Naive thymus-derived CD4-positive, alpha-beta T cell (primary cell): ENCODE data around the gene RRP15. TPM values are rescaled to one million over a fixed set of nuclear protein-coding genes. Genes with fewer than 3 reads are reported as not detected.

Experiments used
- ATAC-seq: fragments of 150-1000 bp; cut with Tn5 transposase; 2 replicates; pipeline ENCODE4 v1.10.0; 2021; ENCODE audit warnings: mild to moderate bottlenecking, moderate library complexity
- CTCF ChIA-PET: fragments of 350-600 bp; sonication (Branson Sonifier 250); formaldehyde crosslinking; loops from one replicate; lab custom pipeline; 2021; ENCODE audit warnings: antibody characterized with exemption; lab: Charles Lee
- POLR2A ChIA-PET: fragments of 350-600 bp; sonication (Branson Sonifier 250); formaldehyde crosslinking; loops from one replicate; lab custom pipeline; 2021; ENCODE audit warnings: antibody characterized with exemption, inconsistent platforms; lab: Charles Lee
- DNase-seq, 9 donors: peaks; one replicate each; pipeline versions ENCODE4 v3.0.0 to v3.0.0-alpha.2; 2020 to 2022; ENCODE audit warnings: mixed read lengths in 1 of 9
- H3K27ac ChIP-seq: one replicate; pipeline ENCODE4 v1.7.0; 2013; ENCODE audit warnings: mild to moderate bottlenecking, low read depth, low read length, moderate library complexity
- H3K27me3 ChIP-seq, 2 donors: one replicate each; pipeline ENCODE4 v1.7.0; 2013; ENCODE audit warnings: low read length in 2 of 2, mild to moderate bottlenecking in 2 of 2, moderate library complexity in 2 of 2; ENCODE audit not compliant: control insufficient read depth in 2 of 2, insufficient read depth in 2 of 2
- H3K36me3 ChIP-seq, 3 experiments: 1 replicate in 2 of 3; 2 replicates in 1 of 3; pipeline ENCODE4 v1.7.0; 2013; ENCODE audit warnings: low read length in 3 of 3, mild to moderate bottlenecking in 3 of 3, moderate library complexity in 1 of 3; ENCODE audit not compliant: insufficient read depth in 3 of 3, control insufficient read depth in 2 of 3
- H3K4me1 ChIP-seq, 2 donors: one replicate each; pipeline ENCODE4 v1.7.0; 2013; ENCODE audit warnings: low read length in 2 of 2, mild to moderate bottlenecking in 2 of 2, moderate library complexity in 1 of 2; ENCODE audit not compliant: control insufficient read depth in 2 of 2, insufficient read depth in 2 of 2
- H3K4me3 ChIP-seq: 2 replicates; pipeline ENCODE4 v1.7.0; 2013; ENCODE audit warnings: mild to moderate bottlenecking, low read length
- H3K9me3 ChIP-seq, 3 experiments: 1 replicate in 2 of 3; 2 replicates in 1 of 3; pipeline ENCODE4 v1.7.0; 2013; ENCODE audit warnings: low read length in 3 of 3; ENCODE audit not compliant: control insufficient read depth in 2 of 3
- H3K27ac Mint-ChIP-seq, 9 donors: one replicate each; pipeline ENCODE4 v1.8.0; 2020 to 2022; ENCODE audit warnings: mixed read lengths in 9 of 9, mild to moderate bottlenecking in 8 of 9, moderate library complexity in 5 of 9, inconsistent platforms in 2 of 9
- H3K27me3 Mint-ChIP-seq, 5 donors: one replicate each; pipeline ENCODE4 v1.8.0; 2021 to 2022; ENCODE audit warnings: mixed read lengths in 5 of 5, mild to moderate bottlenecking in 1 of 5
- H3K36me3 Mint-ChIP-seq, 5 donors: one replicate each; pipeline ENCODE4 v1.8.0; 2020 to 2022; ENCODE audit warnings: mixed read lengths in 5 of 5, mild to moderate bottlenecking in 3 of 5, inconsistent platforms in 1 of 5
- H3K4me1 Mint-ChIP-seq, 7 donors: one replicate each; pipeline ENCODE4 v1.8.0; 2020 to 2022; ENCODE audit warnings: mixed read lengths in 7 of 7, mild to moderate bottlenecking in 3 of 7, inconsistent platforms in 1 of 7
- H3K4me3 Mint-ChIP-seq, 10 donors: one replicate each; pipeline ENCODE4 v1.8.0; 2020 to 2022; ENCODE audit warnings: mild to moderate bottlenecking in 10 of 10, mixed read lengths in 10 of 10, moderate library complexity in 6 of 10, inconsistent platforms in 2 of 10
- H3K9me3 Mint-ChIP-seq, 11 donors: one replicate each; pipeline ENCODE4 v1.8.0; 2020 to 2022; ENCODE audit warnings: mixed read lengths in 11 of 11, mild to moderate bottlenecking in 4 of 11, inconsistent platforms in 1 of 11, moderate library complexity in 1 of 11
- intact Hi-C, 2 donors: fragments of 100-400 bp; cut with micrococcal nuclease; formaldehyde crosslinking; loops; one replicate each; pipeline ENCODE4 v1.15.1; 2023
- polyA plus RNA-seq, 2 donors: library from polyadenylated mRNA; unstranded; fragments of 300-500 nt; fragmentation: Illumina TruSeq; gene quantifications; one replicate each; pipeline ENCODE4 v1.2.3, GENCODE V29; 2021
- total RNA-seq, 6 experiments: library from RNA in 5 of 6; stranded (reverse) in 5 of 6; gene quantifications; 1 replicate in 5 of 6; 2 replicates in 1 of 6; pipeline ENCODE4 v1.2.3 and lab custom pipeline; 2021 to 2026

RRP15 gene
- total and polyA plus RNA-seq, 7 experiments from 2014 or later = 12.4 to 19.0 (median 17.7) TPM

- ChIA-PET CTCF (no interaction called here), POLR2A (no interaction called here)
- Histone ChIP-seq H3K4me1 (no peaks in the 10 kb centered on the region), H3K4me3 (no peak overlapping the region), H3K36me3 (no peaks in the 10 kb centered on the region), H3K27ac (no peak overlapping the region), H3K9me3 (no peaks in the 10 kb centered on the region), H3K27me3 (no peaks in the 10 kb centered on the region)
- Mint-ChIP-seq H3K4me3 (no peak overlapping the region), H3K4me1 (no peaks in the 10 kb centered on the region), H3K27me3 (peaks cover 0 to 4% (median 0%) of the 10 kb centered on the region in 5 donors), H3K9me3 (no peaks in the 10 kb centered on the region), H3K27ac (no peak overlapping the region), H3K36me3 (no peaks in the 10 kb centered on the region)
- intact Hi-C loops = no loop called here
- ATAC-seq (no peak), DNase-seq (no peak)
Measured at GRCh38 chr1:218361298-218362065, 76.4 kb downstream of the RRP15 start.

- Mint-ChIP-seq H3K9me3 (no peaks in the 10 kb centered on the region), H3K36me3 (no peaks in the 10 kb centered on the region), H3K27me3 (no peaks in the 10 kb centered on the region), H3K4me3 (no peak overlapping the region), H3K27ac (no peak overlapping the region), H3K4me1 (no peaks in the 10 kb centered on the region)
- ChIA-PET POLR2A (no interaction called here), CTCF (no interaction called here)
- no peak overlapping the region for H3K4me3 ChIP-seq
- no peaks in the 10 kb centered on the region for H3K36me3 ChIP-seq
- intact Hi-C loops = no loop called here
- no peak for ATAC-seq
- H3K27me3 ChIP-seq = no peaks in the 10 kb centered on the region
- no peak for DNase-seq
- H3K27ac ChIP-seq = no peak overlapping the region
- no peaks in the 10 kb centered on the region for H3K4me1 ChIP-seq
- H3K9me3 ChIP-seq = no peaks in the 10 kb centered on the region
Measured at GRCh38 chr1:218362418-218363076, 77.5 kb downstream of the RRP15 start.

- no peaks in the 10 kb centered on the region for H3K27me3 ChIP-seq
- intact Hi-C loops = no loop called here
- Mint-ChIP-seq H3K9me3 (no peaks in the 10 kb centered on the region), H3K4me1 (no peaks in the 10 kb centered on the region), H3K4me3 (no peak overlapping the region), H3K27me3 (no peaks in the 10 kb centered on the region), H3K27ac (peak overlapping the region in 1 of 9 donors; percentile 34), H3K36me3 (no peaks in the 10 kb centered on the region)
- no peaks in the 10 kb centered on the region for H3K36me3 ChIP-seq
- no peak overlapping the region for H3K27ac ChIP-seq
- H3K4me1 ChIP-seq = no peaks in the 10 kb centered on the region
- CTCF ChIA-PET = no interaction called here
- DNase-seq = no peak
- no peak for ATAC-seq
- POLR2A ChIA-PET = no interaction called here
- H3K9me3 ChIP-seq = no peaks in the 10 kb centered on the region
- H3K4me3 ChIP-seq = no peak overlapping the region
Measured at GRCh38 chr1:218363141-218363540, 78.0 kb downstream of the RRP15 start.

GRCh38 chr1:218364028-218364710, 79.1 kb downstream of the RRP15 start:
- H3K27me3 ChIP-seq = no peaks in the 10 kb centered on the region
- no peak for ATAC-seq
- CTCF ChIA-PET = no interaction called here
- H3K9me3 ChIP-seq = no peaks in the 10 kb centered on the region
- H3K4me1 ChIP-seq = no peaks in the 10 kb centered on the region
- H3K4me3 ChIP-seq = no peak overlapping the region
- Mint-ChIP-seq H3K4me1 (no peaks in the 10 kb centered on the region), H3K27me3 (peaks cover 0 to 4% (median 0%) of the 10 kb centered on the region in 5 donors), H3K9me3 (no peaks in the 10 kb centered on the region), H3K36me3 (no peaks in the 10 kb centered on the region), H3K27ac (no peak overlapping the region), H3K4me3 (no peak overlapping the region)
- no peak overlapping the region for H3K27ac ChIP-seq
- no peaks in the 10 kb centered on the region for H3K36me3 ChIP-seq
- POLR2A ChIA-PET = no interaction called here
- intact Hi-C loops = no loop called here
- DNase-seq = no peak

GRCh38 chr1:218365226-218365999, 80.3 kb downstream of the RRP15 start:
- H3K27me3 ChIP-seq = no peaks in the 10 kb centered on the region
- H3K9me3 ChIP-seq = no peaks in the 10 kb centered on the region
- H3K4me1 Mint-ChIP-seq = no peaks in the 10 kb centered on the region
- DNase-seq = no peak
- intact Hi-C loops = no loop called here
- H3K27ac Mint-ChIP-seq = no peak overlapping the region
- H3K36me3 Mint-ChIP-seq = no peaks in the 10 kb centered on the region
- CTCF ChIA-PET = no interaction called here
- no peaks in the 10 kb centered on the region for H3K4me1 ChIP-seq
- no peaks in the 10 kb centered on the region for H3K36me3 ChIP-seq
- POLR2A ChIA-PET = no interaction called here
- ATAC-seq = no peak
- peaks cover 0 to 4% (median 0%) of the 10 kb centered on the region in 5 donors for H3K27me3 Mint-ChIP-seq
- H3K4me3 ChIP-seq = no peak overlapping the region
- no peak overlapping the region for H3K27ac ChIP-seq
- no peaks in the 10 kb centered on the region for H3K9me3 Mint-ChIP-seq
- H3K4me3 Mint-ChIP-seq = no peak overlapping the region

- Mint-ChIP-seq H3K36me3 (no peaks in the 10 kb centered on the region), H3K27me3 (peaks cover 0 to 4% (median 0%) of the 10 kb centered on the region in 5 donors), H3K9me3 (no peaks in the 10 kb centered on the region), H3K4me1 (no peaks in the 10 kb centered on the region), H3K4me3 (no peak overlapping the region), H3K27ac (no peak overlapping the region)
- ChIA-PET CTCF (no interaction called here), POLR2A (no interaction called here)
- H3K4me1 ChIP-seq = no peaks in the 10 kb centered on the region
- H3K4me3 ChIP-seq = no peak overlapping the region
- no peak for DNase-seq
- H3K27ac ChIP-seq = no peak overlapping the region
- no peak for ATAC-seq
- no peaks in the 10 kb centered on the region for H3K9me3 ChIP-seq
- intact Hi-C loops = no loop called here
- no peaks in the 10 kb centered on the region for H3K36me3 ChIP-seq
- no peaks in the 10 kb centered on the region for H3K27me3 ChIP-seq
Measured at GRCh38 chr1:218366322-218367052, 81.4 kb downstream of the RRP15 start.
